Measurements from ENCODE around the gene CNST.

CNST gene

GRCh38 chr1:246528933-246529731 is 37.1 kb upstream of the CNST start:
- no peak overlapping the region for H3K27ac ChIP-seq (ENCODE audit: low read depth, low read length)
- peaks cover 10% of the 10 kb centered on the region; the same call in 1 of the 2 replicates for H3K9me3 ChIP-seq (ENCODE audit: insufficient read depth, low read length)
- H4K20me1 ChIP-seq (ENCODE audit: low read depth, low read length): no peaks in the 10 kb centered on the region
- H3K9ac ChIP-seq (ENCODE audit: low read length): no peak overlapping the region
- no peak overlapping the region for H2AFZ ChIP-seq (ENCODE audit: low read depth, low read length, severe bottlenecking)
- H3K27me3 ChIP-seq (ENCODE audit: low read length): no peaks in the 10 kb centered on the region
- no peaks in the 10 kb centered on the region for H3F3A ChIP-seq (ENCODE audit: insufficient read depth)
- H3K36me3 ChIP-seq (ENCODE audit: low read length): no peaks in the 10 kb centered on the region
- no peaks in the 10 kb centered on the region for H3K79me2 ChIP-seq (ENCODE audit: insufficient read depth, low read length)
- H3K4me3 ChIP-seq (ENCODE audit: insufficient read depth, low read length, poor library complexity, severe bottlenecking): no peak overlapping the region
- TF ChIP-seq EZH2phosphoT487 (conservative IDR thresholded peaks at IDR 0.05; ENCODE audit: low read length) (no peak), CTCF (IDR thresholded peaks at IDR 0.05; ENCODE audit: insufficient read depth, low read length, poor library complexity, severe bottlenecking) (peak; percentile 41)
- no peak overlapping the region for H3K4me2 ChIP-seq (ENCODE audit: low read depth, low read length, poor library complexity, severe bottlenecking)
- H3K9me2 ChIP-seq (replicated peaks; ENCODE audit: insufficient read depth, low read length): no peaks in the 10 kb centered on the region

GRCh38 chr1:246530482-246530881 is 35.8 kb upstream of the CNST start:
- no peaks in the 10 kb centered on the region for H3K36me3 ChIP-seq (ENCODE audit: low read length)
- H3K4me3 ChIP-seq (ENCODE audit: insufficient read depth, low read length, poor library complexity, severe bottlenecking): no peak overlapping the region
- no peaks in the 10 kb centered on the region for H3K27me3 ChIP-seq (ENCODE audit: low read length)
- H3K79me2 ChIP-seq (ENCODE audit: insufficient read depth, low read length): no peaks in the 10 kb centered on the region
- H4K20me1 ChIP-seq (ENCODE audit: low read depth, low read length): no peaks in the 10 kb centered on the region
- H2AFZ ChIP-seq (ENCODE audit: low read depth, low read length, severe bottlenecking): no peak overlapping the region
- no peak overlapping the region for H3K9ac ChIP-seq (ENCODE audit: low read length)
- TF ChIP-seq EZH2phosphoT487 (conservative IDR thresholded peaks at IDR 0.05; ENCODE audit: low read length) (no peak), CTCF (IDR thresholded peaks at IDR 0.05; ENCODE audit: insufficient read depth, low read length, poor library complexity, severe bottlenecking) (no peak)
- H3K27ac ChIP-seq (ENCODE audit: low read depth, low read length): no peak overlapping the region
- H3F3A ChIP-seq (ENCODE audit: insufficient read depth): no peaks in the 10 kb centered on the region
- no peak overlapping the region for H3K4me2 ChIP-seq (ENCODE audit: low read depth, low read length, poor library complexity, severe bottlenecking)
- peaks cover 10% of the 10 kb centered on the region; the same call in 1 of the 2 replicates for H3K9me3 ChIP-seq (ENCODE audit: insufficient read depth, low read length)
- H3K9me2 ChIP-seq (replicated peaks; ENCODE audit: insufficient read depth, low read length): no peaks in the 10 kb centered on the region

GRCh38 chr1:246532519-246532918 is 33.7 kb upstream of the CNST start:
- no peak overlapping the region for H2AFZ ChIP-seq (ENCODE audit: low read depth, low read length, severe bottlenecking)
- no peak overlapping the region for H3K27ac ChIP-seq (ENCODE audit: low read depth, low read length)
- no peak overlapping the region for H3K4me2 ChIP-seq (ENCODE audit: low read depth, low read length, poor library complexity, severe bottlenecking)
- no peaks in the 10 kb centered on the region for H3K9me2 ChIP-seq (replicated peaks; ENCODE audit: insufficient read depth, low read length)
- H3K36me3 ChIP-seq (ENCODE audit: low read length): no peaks in the 10 kb centered on the region
- TF ChIP-seq CTCF (IDR thresholded peaks at IDR 0.05; ENCODE audit: insufficient read depth, low read length, poor library complexity, severe bottlenecking): no peak
- no peak for TF ChIP-seq EZH2phosphoT487 (conservative IDR thresholded peaks at IDR 0.05; ENCODE audit: low read length)
- H3F3A ChIP-seq (ENCODE audit: insufficient read depth): no peaks in the 10 kb centered on the region
- H3K27me3 ChIP-seq (ENCODE audit: low read length): no peaks in the 10 kb centered on the region
- H4K20me1 ChIP-seq (ENCODE audit: low read depth, low read length): no peaks in the 10 kb centered on the region
- no peaks in the 10 kb centered on the region for H3K79me2 ChIP-seq (ENCODE audit: insufficient read depth, low read length)
- peaks cover 10% of the 10 kb centered on the region; the same call in 1 of the 2 replicates for H3K9me3 ChIP-seq (ENCODE audit: insufficient read depth, low read length)
- no peak overlapping the region for H3K9ac ChIP-seq (ENCODE audit: low read length)
- H3K4me3 ChIP-seq (ENCODE audit: insufficient read depth, low read length, poor library complexity, severe bottlenecking): no peak overlapping the region

All from SU-DHL-6 (cell line).